Left forelimb (tissue), 1 donor: ENCODE measurements around the gene PDE4D.

Experiments used
- DNase-seq: peaks from one replicate; pipeline ENCODE4 v3.0.0-alpha.2; 2018; ENCODE audit warnings: low spot score

Gene PDE4D

GRCh38 chr5:59287361-59287760, 606.2 kb downstream of the PDE4D start:
- no peak for DNase-seq

GRCh38 chr5:59286510-59286909, 607.0 kb downstream of the PDE4D start:
- DNase-seq = no peak

- no peak for DNase-seq
These were observed 608.1 kb downstream of the PDE4D start for GRCh38 chr5:59285300-59286016.

GRCh38 chr5:59282726-59283125, 610.8 kb downstream of the PDE4D start:
- no peak for DNase-seq

DNA sequence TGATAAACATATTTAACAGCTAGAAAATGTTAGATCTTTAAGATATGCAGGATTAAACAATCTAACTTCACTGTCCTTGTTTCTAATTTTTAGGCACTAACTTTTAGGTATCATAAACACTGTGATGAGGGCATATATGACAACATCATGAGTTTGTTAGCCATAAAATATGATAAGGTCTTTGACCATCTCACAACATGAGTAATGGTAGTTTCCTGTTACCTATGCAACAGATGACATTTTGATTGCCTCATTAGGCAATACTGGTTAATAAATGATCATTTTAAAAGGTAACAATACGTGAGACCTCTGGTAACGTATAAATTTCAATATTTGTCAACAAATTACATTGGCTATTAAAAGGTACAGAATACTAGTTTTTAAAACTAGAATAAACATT, 613.5 kb downstream of the PDE4D start:
- DNase-seq = no peak

DNA sequence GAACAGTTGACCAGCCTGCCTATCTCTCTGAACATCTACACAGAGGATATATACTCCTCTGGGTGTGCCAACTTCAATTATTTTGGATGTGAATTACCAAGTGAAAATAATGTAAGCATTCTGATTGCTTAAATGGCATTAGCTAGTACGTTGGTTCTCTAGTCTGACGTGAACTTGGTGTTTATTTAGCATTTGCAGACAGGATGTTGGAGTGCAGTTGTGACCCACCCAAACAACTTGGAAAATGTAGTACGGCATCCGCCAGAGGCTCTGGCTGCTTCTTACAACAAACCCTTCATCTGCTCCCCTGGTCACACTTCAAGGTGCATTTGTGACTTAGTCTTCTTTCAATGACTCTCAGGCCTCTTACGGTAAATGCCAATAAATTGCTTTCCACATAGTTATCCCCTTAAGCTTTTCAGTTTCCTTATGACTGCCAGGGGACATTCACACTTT, 616.6 kb downstream of the PDE4D start:
- DNase-seq = no peak

DNA sequence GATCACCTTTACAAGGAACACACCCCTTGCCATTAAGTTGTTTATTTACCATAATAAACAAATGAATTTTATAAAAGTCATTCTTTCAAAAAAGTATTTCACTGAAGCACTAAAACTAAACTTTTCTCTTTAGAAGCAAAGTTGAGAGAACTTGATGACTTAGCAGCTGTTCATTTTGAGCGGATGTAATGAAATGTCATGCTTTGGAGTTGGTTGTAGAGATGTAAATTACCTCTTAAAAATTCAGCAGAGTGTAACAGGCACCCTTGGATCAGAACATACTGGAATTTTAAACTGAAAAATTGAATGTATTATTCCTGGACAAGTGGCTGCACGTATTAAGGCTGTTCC, 617.2 kb downstream of the PDE4D start:
- DNase-seq = no peak

GRCh38 chr5:59275510-59276324, 617.8 kb downstream of the PDE4D start:
- DNase-seq = no peak

- no peak for DNase-seq
These were observed 618.4 kb downstream of the PDE4D start for GRCh38 chr5:59275170-59275509.

DNA sequence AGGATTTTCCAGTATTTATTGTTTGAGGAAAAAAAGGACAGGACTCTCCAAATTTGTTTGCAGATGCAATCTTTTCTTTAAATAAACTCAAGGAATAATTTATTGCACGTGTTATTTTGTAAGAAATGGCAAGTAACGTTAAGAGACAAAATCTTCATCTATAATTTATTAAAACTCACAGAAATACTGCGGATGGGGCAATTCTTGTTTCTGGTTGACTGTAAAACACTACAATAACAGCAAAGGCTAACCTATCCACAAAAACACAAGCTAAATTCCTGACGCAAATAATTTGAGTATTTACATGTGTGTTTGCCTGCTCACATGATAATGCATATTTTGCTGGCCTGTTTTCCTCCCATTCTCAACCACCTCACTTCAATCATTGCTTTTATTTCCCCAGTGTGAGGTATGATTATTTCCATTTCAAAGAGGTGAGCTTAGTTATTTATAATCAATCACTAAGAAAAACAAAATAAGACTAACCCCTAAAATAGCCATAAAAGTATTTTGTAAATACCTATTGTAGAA, 619.4 kb downstream of the PDE4D start:
- DNase-seq = no peak

- no peak for DNase-seq
These were observed 620.6 kb downstream of the PDE4D start for GRCh38 chr5:59272809-59273427.

DNA sequence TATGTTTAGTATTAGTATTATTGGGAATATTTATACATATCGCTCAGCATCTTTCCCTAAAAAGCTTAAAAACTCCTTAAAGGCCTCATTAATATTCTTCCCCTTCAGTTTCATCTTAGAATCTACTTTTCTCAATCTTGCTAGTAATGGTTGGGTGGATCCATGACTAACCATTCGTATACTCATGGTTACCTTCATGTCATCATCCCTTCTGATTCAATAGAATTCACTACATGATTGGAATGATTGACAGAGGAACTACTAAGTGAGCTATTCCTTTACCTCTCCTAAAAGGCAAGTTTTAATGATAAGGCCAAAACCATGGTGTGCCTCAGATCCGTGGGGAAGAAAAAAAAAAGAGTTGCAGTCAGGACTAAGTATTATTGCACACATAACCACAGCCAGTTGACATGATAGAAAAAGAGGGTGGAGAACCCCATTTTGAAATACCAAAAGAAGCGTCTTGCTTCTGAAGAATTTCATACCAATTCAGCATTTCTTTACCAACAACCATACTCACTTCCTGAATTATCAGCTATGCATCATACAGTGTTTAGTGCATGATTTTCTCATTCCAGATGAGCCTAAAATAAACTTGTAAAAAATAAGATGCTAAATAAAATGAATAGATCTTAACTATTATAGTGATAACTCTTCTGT, 624.6 kb downstream of the PDE4D start:
- no peak for DNase-seq

- no peak for DNase-seq
These were observed 626.5 kb downstream of the PDE4D start for GRCh38 chr5:59267033-59267432.

DNA sequence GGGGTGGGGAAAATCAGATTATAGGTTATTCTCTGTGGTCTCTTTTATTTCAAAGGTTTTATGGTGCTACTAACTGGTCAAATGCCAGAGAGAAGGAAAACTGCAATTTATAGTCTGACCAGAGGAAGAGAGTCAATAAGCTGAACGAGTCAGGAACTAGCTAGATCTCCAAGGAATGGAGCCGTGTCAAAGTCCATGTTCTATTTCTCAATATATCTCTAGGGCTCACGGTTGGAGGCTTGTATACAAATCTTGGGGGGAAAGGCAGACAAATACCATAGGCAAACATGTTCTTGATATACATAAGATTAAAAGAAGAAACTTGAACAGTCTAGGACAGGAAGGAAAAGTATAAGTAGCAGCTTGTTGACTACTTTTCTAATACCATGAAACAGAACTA, 627.1 kb downstream of the PDE4D start:
- DNase-seq = no peak

DNA sequence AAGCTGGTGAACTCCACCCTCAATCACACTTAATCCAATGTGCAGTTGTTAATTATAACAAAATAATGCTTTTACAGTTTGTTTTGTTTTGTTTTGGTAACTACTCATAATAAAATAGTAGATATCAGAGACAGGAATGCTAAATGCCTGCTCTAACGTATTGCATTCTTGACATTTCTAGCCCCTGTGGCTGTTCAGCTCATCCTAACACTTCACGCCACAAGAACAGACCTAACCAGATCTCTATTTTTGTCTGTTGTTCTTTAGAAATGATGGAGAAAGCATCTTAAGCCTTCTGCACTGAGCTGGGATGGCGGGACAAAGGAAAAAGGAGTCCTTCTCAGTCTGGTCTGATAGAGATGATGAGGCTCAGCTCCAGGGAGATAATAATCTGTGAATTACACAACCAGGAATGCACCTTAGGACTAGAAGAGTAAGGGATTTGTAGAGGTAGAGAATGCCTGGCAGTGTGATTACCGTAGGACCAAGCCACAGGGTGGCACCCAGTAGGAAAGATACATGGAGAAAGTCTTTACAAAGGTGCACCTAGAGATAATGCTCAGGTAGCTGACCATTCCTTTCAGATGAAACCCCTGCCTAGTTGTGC, 628.8 kb downstream of the PDE4D start:
- no peak for DNase-seq

DNA sequence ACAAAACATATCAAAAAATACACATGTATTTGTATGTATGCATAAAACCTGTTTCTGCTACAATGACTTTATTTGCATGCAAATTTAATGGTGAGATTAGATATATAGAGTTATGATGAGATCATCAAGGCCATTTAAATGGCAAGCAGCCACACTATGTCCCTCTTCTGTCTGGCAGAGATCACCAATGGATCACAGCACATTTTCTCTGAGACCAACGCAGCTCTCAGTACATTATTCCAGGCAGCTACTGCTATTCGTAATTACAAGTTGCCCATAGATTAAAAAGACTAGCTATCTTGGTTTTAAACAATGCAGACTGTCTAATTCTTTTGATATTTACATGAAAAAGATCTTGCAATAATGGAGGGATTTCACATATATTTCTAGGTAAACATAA, 629.5 kb downstream of the PDE4D start:
- DNase-seq = no peak

DNA sequence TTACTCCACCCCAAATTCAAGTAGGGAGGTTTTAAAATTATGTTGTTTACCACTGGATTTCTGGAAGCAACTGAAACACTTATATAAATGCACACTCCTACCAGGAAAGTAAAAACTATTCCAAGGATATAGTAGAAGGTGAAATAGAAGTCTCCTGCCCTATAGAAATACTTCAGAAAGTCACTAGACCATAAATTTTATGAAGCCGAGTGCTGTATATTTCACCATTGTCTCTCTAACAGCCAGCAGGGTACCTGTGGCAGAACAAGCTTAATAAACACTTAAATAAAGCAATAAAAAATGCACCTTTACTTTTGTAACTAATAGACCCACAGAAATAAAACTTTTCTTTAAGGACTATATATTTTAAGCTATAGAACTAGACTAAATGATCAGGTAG, 631.6 kb downstream of the PDE4D start:
- DNase-seq = no peak

- DNase-seq = no peak
These were observed 632.6 kb downstream of the PDE4D start for GRCh38 chr5:59260973-59261372.

DNA sequence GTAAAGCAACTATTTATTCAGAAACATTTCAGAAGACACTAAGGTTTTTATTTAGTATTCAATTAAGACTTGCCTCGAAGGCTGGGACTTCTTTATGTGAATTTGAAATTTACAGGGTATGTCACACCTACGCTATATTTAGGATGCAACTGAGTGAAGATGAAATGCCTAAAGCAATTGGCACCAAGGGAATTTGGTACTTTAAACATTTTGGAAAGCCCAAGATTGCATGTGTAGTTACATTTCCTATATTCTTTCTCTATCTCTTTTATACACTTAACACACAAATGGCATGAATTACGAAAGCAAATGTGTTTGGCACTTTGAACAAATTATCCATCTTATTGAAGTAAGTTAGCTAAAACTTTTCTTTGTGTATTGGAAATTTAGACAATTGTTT, 633.3 kb downstream of the PDE4D start:
- no peak for DNase-seq

GRCh38 chr5:59259237-59259636, 634.3 kb downstream of the PDE4D start:
- DNase-seq = no peak

GRCh38 chr5:59257488-59258400, 635.8 kb downstream of the PDE4D start:
- no peak for DNase-seq
